Measurements from ENCODE around the gene SORBS2. TPM values are rescaled to one million over a fixed set of nuclear protein-coding genes. Genes with fewer than 3 reads are reported as not detected.

Gene SORBS2
- total RNA-seq, 1 experiment from 2014 or later = not detected

GRCh38 chr4:185825737-185826136, 13.7 kb upstream of the SORBS2 start:
- Histone ChIP-seq H3K27ac (no peak overlapping the region), H3K36me3 (no peaks in the 10 kb centered on the region)
- no peak for DNase-seq

GRCh38 chr4:185822791-185823190, 10.8 kb upstream of the SORBS2 start:
- Histone ChIP-seq H3K4me1 (no peaks in the 10 kb centered on the region), H3K4me3 (no peak overlapping the region), H3K27ac (no peak overlapping the region), H3K36me3 (no peaks in the 10 kb centered on the region), H3K9me3 (replicated peaks) (no peaks in the 10 kb centered on the region), H3K27me3 (no peaks in the 10 kb centered on the region)
- DNase-seq = no peak

More at GRCh38 chr4:185825737-185826136, 13.7 kb upstream of the SORBS2 start:
- H3K4me1 ChIP-seq = no peaks in the 10 kb centered on the region
- no peak overlapping the region for H3K4me3 ChIP-seq
- H3K27me3 ChIP-seq = no peaks in the 10 kb centered on the region
- H3K9me3 ChIP-seq (replicated peaks) = no peaks in the 10 kb centered on the region

GRCh38 chr4:185821029-185821419, 9.0 kb upstream of the SORBS2 start:
- no peaks in the 10 kb centered on the region for H3K9me3 ChIP-seq (replicated peaks)
- H3K27me3 ChIP-seq = no peaks in the 10 kb centered on the region
- H3K36me3 ChIP-seq = no peaks in the 10 kb centered on the region
- no peaks in the 10 kb centered on the region for H3K4me1 ChIP-seq
- no peak overlapping the region for H3K4me3 ChIP-seq
- no peak for DNase-seq
- H3K27ac ChIP-seq = no peak overlapping the region

GRCh38 chr4:185820146-185821028, 8.4 kb upstream of the SORBS2 start:
- no peaks in the 10 kb centered on the region for H3K4me1 ChIP-seq
- H3K36me3 ChIP-seq = no peaks in the 10 kb centered on the region
- no peak overlapping the region for H3K4me3 ChIP-seq
- H3K27ac ChIP-seq = no peak overlapping the region
- no peaks in the 10 kb centered on the region for H3K27me3 ChIP-seq
- no peaks in the 10 kb centered on the region for H3K9me3 ChIP-seq (replicated peaks)
- DNase-seq = no peak

- Histone ChIP-seq H3K4me1 (no peaks in the 10 kb centered on the region), H3K27me3 (no peaks in the 10 kb centered on the region)
- DNase-seq = no peak
Measured at GRCh38 chr4:185819144-185819543, 7.2 kb upstream of the SORBS2 start.

GRCh38 chr4:185817403-185817818, 5.4 kb upstream of the SORBS2 start:
- DNase-seq = no peak
- Histone ChIP-seq H3K36me3 (no peaks in the 10 kb centered on the region), H3K4me1 (no peaks in the 10 kb centered on the region), H3K4me3 (no peak overlapping the region), H3K27ac (no peak overlapping the region), H3K9me3 (replicated peaks) (no peaks in the 10 kb centered on the region), H3K27me3 (no peaks in the 10 kb centered on the region)

More at GRCh38 chr4:185819144-185819543, 7.2 kb upstream of the SORBS2 start:
- no peaks in the 10 kb centered on the region for H3K36me3 ChIP-seq
- H3K4me3 ChIP-seq = no peak overlapping the region
- no peaks in the 10 kb centered on the region for H3K9me3 ChIP-seq (replicated peaks)
- H3K27ac ChIP-seq = no peak overlapping the region

- no peak overlapping the region for H3K4me3 ChIP-seq
- no peaks in the 10 kb centered on the region for H3K36me3 ChIP-seq
- no peaks in the 10 kb centered on the region for H3K27me3 ChIP-seq
- H3K27ac ChIP-seq = no peak overlapping the region
- no peaks in the 10 kb centered on the region for H3K9me3 ChIP-seq (replicated peaks)
- DNase-seq = no peak
- no peaks in the 10 kb centered on the region for H3K4me1 ChIP-seq
Measured at GRCh38 chr4:185813133-185813532, 1.1 kb upstream of the SORBS2 start.

GRCh38 chr4:185810746-185811508, 1.1 kb downstream of the SORBS2 start:
- Histone ChIP-seq H3K36me3 (no peaks in the 10 kb centered on the region), H3K27me3 (no peaks in the 10 kb centered on the region), H3K9me3 (replicated peaks) (no peaks in the 10 kb centered on the region), H3K27ac (no peak overlapping the region), H3K4me3 (no peak overlapping the region), H3K4me1 (no peaks in the 10 kb centered on the region)
- DNase-seq = no peak

- Histone ChIP-seq H3K9me3 (replicated peaks) (no peaks in the 10 kb centered on the region), H3K4me1 (no peaks in the 10 kb centered on the region), H3K27ac (no peak overlapping the region), H3K27me3 (no peaks in the 10 kb centered on the region), H3K4me3 (no peak overlapping the region), H3K36me3 (no peaks in the 10 kb centered on the region)
- DNase-seq = no peak
Measured at GRCh38 chr4:185809533-185810071, 2.4 kb downstream of the SORBS2 start.

GRCh38 chr4:185809121-185809520, 2.9 kb downstream of the SORBS2 start:
- no peak for DNase-seq
- no peaks in the 10 kb centered on the region for H3K9me3 ChIP-seq (replicated peaks)
- no peaks in the 10 kb centered on the region for H3K27me3 ChIP-seq
- H3K27ac ChIP-seq = no peak overlapping the region
- H3K4me1 ChIP-seq = no peaks in the 10 kb centered on the region
- no peak overlapping the region for H3K4me3 ChIP-seq
- no peaks in the 10 kb centered on the region for H3K36me3 ChIP-seq

- no peaks in the 10 kb centered on the region for H3K9me3 ChIP-seq (replicated peaks)
- H3K27ac ChIP-seq = no peak overlapping the region
- H3K4me1 ChIP-seq = no peaks in the 10 kb centered on the region
- no peaks in the 10 kb centered on the region for H3K36me3 ChIP-seq
- no peaks in the 10 kb centered on the region for H3K27me3 ChIP-seq
- H3K4me3 ChIP-seq = no peak overlapping the region
- DNase-seq = no peak
Measured at GRCh38 chr4:185805979-185806378, 6.0 kb downstream of the SORBS2 start.

GRCh38 chr4:185805262-185805802, 6.7 kb downstream of the SORBS2 start:
- DNase-seq = no peak

GRCh38 chr4:185803022-185803421, 9.0 kb downstream of the SORBS2 start:
- no peak overlapping the region for H3K27ac ChIP-seq
- DNase-seq = no peak
- H3K4me1 ChIP-seq = no peaks in the 10 kb centered on the region
- H3K9me3 ChIP-seq (replicated peaks) = no peaks in the 10 kb centered on the region
- H3K4me3 ChIP-seq = no peak overlapping the region
- H3K36me3 ChIP-seq = no peaks in the 10 kb centered on the region
- H3K27me3 ChIP-seq = no peaks in the 10 kb centered on the region

More at GRCh38 chr4:185805262-185805802, 6.7 kb downstream of the SORBS2 start:
- no peaks in the 10 kb centered on the region for H3K27me3 ChIP-seq
- no peak overlapping the region for H3K4me3 ChIP-seq
- no peaks in the 10 kb centered on the region for H3K4me1 ChIP-seq
- H3K36me3 ChIP-seq = no peaks in the 10 kb centered on the region
- no peak overlapping the region for H3K27ac ChIP-seq
- H3K9me3 ChIP-seq (replicated peaks) = no peaks in the 10 kb centered on the region

GRCh38 chr4:185801471-185801870, 10.5 kb downstream of the SORBS2 start:
- no peak for DNase-seq
- H3K9me3 ChIP-seq (replicated peaks) = no peaks in the 10 kb centered on the region
- no peaks in the 10 kb centered on the region for H3K36me3 ChIP-seq
- no peak overlapping the region for H3K4me3 ChIP-seq
- H3K27me3 ChIP-seq = no peaks in the 10 kb centered on the region
- no peaks in the 10 kb centered on the region for H3K4me1 ChIP-seq
- H3K27ac ChIP-seq = no peak overlapping the region

Data from SJCRH30 (cell line).